HepG2 (cell line): ENCODE data around the gene MEGF10. TPM values are rescaled to one million over a fixed set of nuclear protein-coding genes. Genes with fewer than 3 reads are reported as not detected.

ENCODE experiments used
- ATAC-seq: fragments of 200-7000 bp; cut with Tn5 transposase; 3 replicates; pipeline ENCODE4 v1.9.1; 2020; ENCODE audit warnings: mild to moderate bottlenecking, moderate library complexity
- BruUV-seq: library from RNA; stranded (reverse); fragments of 400-500 nt; replicated peaks from 2 replicates; lab custom pipeline; 2021; lab: Mats Ljungman, UMichigan
- CTCF ChIA-PET: fragments of 300-600 bp; formaldehyde crosslinking; extraction: SDS; loops from one replicate; lab custom pipeline; 2021; ENCODE audit warnings: low total read pairs, inconsistent platforms, low intra/inter-chr PET ratio; lab: Yijun Ruan, JAX
- POLR2A ChIA-PET: fragments of 350-600 bp; sonication (Branson Sonifier 250); formaldehyde crosslinking; loops from one replicate; lab custom pipeline; 2020; ENCODE audit warnings: antibody characterized with exemption, inconsistent platforms; lab: Yijun Ruan, JAX
- DNase-seq: peaks from one replicate; pipeline ENCODE4 v3.0.0-alpha.2; 2015; ENCODE audit warnings: low spot score
- FAIRE-seq: peaks from 3 replicates; lab custom pipeline; 2011; peaks lifted over from hg19 to GRCh38; lab: Jason Lieb, UNC
- H2AFZ ChIP-seq: one replicate; pipeline ENCODE4 v1.6.1; 2011; ENCODE audit warnings: low read length, inconsistent platforms
- H3K27ac ChIP-seq: fragments of 300-600 bp; 3 replicates; pipeline ENCODE4 v1.8.0; 2011; ENCODE audit warnings: mixed run types, mild to moderate bottlenecking, mixed read lengths, low read length, inconsistent platforms; ENCODE audit not compliant: insufficient read depth; ENCODE audit errors: extremely low read length
- H3K27me3 ChIP-seq, 2 experiments: fragments of 200-600 bp in 1 of 2; 2 replicates in 1 of 2; 3 replicates in 1 of 2; pipeline versions ENCODE4 v1.6.0 to v1.8.0; 2011; ENCODE audit warnings: low read length in 2 of 2, mild to moderate bottlenecking in 2 of 2, moderate library complexity in 2 of 2, inconsistent platforms in 1 of 2; ENCODE audit not compliant: insufficient read depth in 2 of 2, control insufficient read depth in 1 of 2
- H3K36me3 ChIP-seq, 2 experiments: fragments of 200-600 bp in 1 of 2; replicated peaks in 1 of 2; 2 replicates in 1 of 2; 3 replicates in 1 of 2; pipeline versions ENCODE4 v1.5.1 to v1.8.0; 2011; ENCODE audit warnings: low read length in 2 of 2, inconsistent platforms in 1 of 2; ENCODE audit not compliant: insufficient read depth in 2 of 2, control insufficient read depth in 1 of 2
- H3K4me1 ChIP-seq: 2 replicates; pipeline ENCODE4 v1.5.1; 2012; ENCODE audit warnings: low read length, inconsistent platforms; ENCODE audit not compliant: insufficient read depth
- H3K4me2 ChIP-seq: 2 replicates; pipeline ENCODE4 v1.6.0; 2011; ENCODE audit warnings: low read depth, low read length, inconsistent platforms
- H3K4me3 ChIP-seq, 3 experiments: fragments of 200-600 bp in 1 of 3; sonication (generic), shearing (Covaris generic) in 1 of 3; replicated peaks in 1 of 3; 2 replicates each; pipeline ENCODE4 v1.5.1; 2011 to 2016; ENCODE audit warnings: low read length in 3 of 3, inconsistent platforms in 2 of 3, low read depth in 2 of 3, mild to moderate bottlenecking in 2 of 3, control low read depth in 1 of 3, mixed read lengths in 1 of 3; ENCODE audit not compliant: insufficient read depth in 1 of 3
- H3K79me2 ChIP-seq: one replicate; pipeline ENCODE4 v1.6.1; 2011; ENCODE audit warnings: low read length, inconsistent platforms; ENCODE audit not compliant: insufficient read depth
- H3K9ac ChIP-seq: 2 replicates; pipeline ENCODE4 v1.6.0; 2011; ENCODE audit warnings: mild to moderate bottlenecking, low read depth, low read length, inconsistent platforms; ENCODE audit not compliant: insufficient read depth
- H3K9me3 ChIP-seq: 2 replicates; pipeline ENCODE4 v1.5.1; 2012; ENCODE audit warnings: mild to moderate bottlenecking, low read length
- H4K20me1 ChIP-seq: 2 replicates; pipeline ENCODE4 v1.6.0; 2011; ENCODE audit warnings: inconsistent platforms, mild to moderate bottlenecking, low read length, moderate library complexity; ENCODE audit not compliant: insufficient read depth
- ELF3 ChIP-seq: IDR thresholded peaks from 2 replicates; pipeline ENCODE4 v1.6.1; 2016; ENCODE audit warnings: missing genetic modification reagents, missing compliant biosample characterization
- HNRNPLL ChIP-seq: fragments of 200-400 bp; formaldehyde crosslinking; IDR thresholded peaks from 2 replicates; pipeline ENCODE4 v1.6.1; 2017; ENCODE audit warnings: mild to moderate bottlenecking, low read depth, low read length; ENCODE audit not compliant: poor library complexity, severe bottlenecking
- RXRA ChIP-seq: sonication (generic); formaldehyde crosslinking; IDR thresholded peaks from 2 replicates; pipeline ENCODE4 v1.5.1; 2020; ENCODE audit warnings: missing genetic modification reagents
- U2AF2 ChIP-seq: fragments of 200-400 bp; formaldehyde crosslinking; IDR thresholded peaks from 2 replicates; pipeline ENCODE4 v1.6.1; 2017; ENCODE audit warnings: low read depth, mild to moderate bottlenecking, low read length
- XRCC5 ChIP-seq: fragments of 200-400 bp; formaldehyde crosslinking; optimal IDR thresholded peaks from 2 replicates; pipeline ENCODE3; 2017; ENCODE audit warnings: mild to moderate bottlenecking, low read length
- ZC3H13 ChIP-seq: sonication (generic); formaldehyde crosslinking; IDR thresholded peaks from 2 replicates; pipeline ENCODE4 v1.8.1; 2023; ENCODE audit warnings: mild to moderate bottlenecking, missing genetic modification reagents, moderate library complexity
- ZNF652 ChIP-seq: IDR thresholded peaks from 2 replicates; pipeline ENCODE4 v1.6.1; 2016; ENCODE audit warnings: low read depth, borderline replicate concordance
- WGBS: methylation state at CpG from one replicate; pipeline ENCODE4 v1.1.6; 2017; ENCODE audit warnings: low lambda C conversion rate; 5-methylcytosine and 5-hydroxymethylcytosine counted together
- in situ Hi-C: cut with HindIII; loops from 2 replicates; pipeline ENCODE4 v1.10.0; 2017; ENCODE audit warnings: low pct_unique_long_range_greater_than_20kb; ENCODE audit not compliant: extremely low pct_ligation_motif_present
- intact Hi-C: fragments of 100-400 bp; cut with micrococcal nuclease; formaldehyde crosslinking; loops from one replicate; pipeline ENCODE4 v1.10.0; 2022; ENCODE audit not compliant: unreplicated experiment
- polyA plus RNA-seq, 8 experiments: library from polyadenylated mRNA; depleted of rRNA in 3 of 8; stranded (reverse) in 7 of 8; unstranded in 1 of 8; fragments of >200 nt; fragmentation: Illumina TruSeq in 4 of 8; extraction: Trizol in 4 of 8; gene quantifications; 2 replicates each; pipeline versions ENCODE4 v1.2.1 to v1.2.3, GENCODE V29; 2011 to 2016; ENCODE audit warnings: low read depth in 4 of 8, missing spikeins in 1 of 8, mixed read lengths in 1 of 8; ENCODE audit not compliant: insufficient read depth in 1 of 8
- total RNA-seq, 5 experiments: library from RNA; depleted of rRNA; stranded (reverse); fragments of >200 nt; fragmentation: Illumina TruSeq; extraction: Trizol; gene quantifications; 2 replicates each; pipeline ENCODE4 v1.2.3, GENCODE V29; 2016; ENCODE audit warnings: low read depth in 1 of 5
- TF ChIP-seq, protein P1 (sequence below), 2 experiments: sonication (generic) in 1 of 2; formaldehyde crosslinking in 1 of 2; IDR thresholded peaks; 2 replicates each; pipeline versions ENCODE4 v1.4.0 to v1.6.1; 2018 to 2020; ENCODE audit warnings: missing genetic modification reagents in 2 of 2, borderline replicate concordance in 1 of 2, low read depth in 1 of 2, mild to moderate bottlenecking in 1 of 2, missing biosample characterization in 1 of 2
- TF ChIP-seq, protein P2 (sequence below): sonication (generic); formaldehyde crosslinking; IDR thresholded peaks from 2 replicates; pipeline ENCODE4 v1.8.1; 2023; ENCODE audit warnings: mild to moderate bottlenecking, missing genetic modification reagents, borderline replicate concordance

The MEGF10 gene
- total and polyA plus RNA-seq, 2 of the 13 experiments (the other 11 are each of a cell fraction or from before 2014, with no cell fraction given), result not detected

DNA sequence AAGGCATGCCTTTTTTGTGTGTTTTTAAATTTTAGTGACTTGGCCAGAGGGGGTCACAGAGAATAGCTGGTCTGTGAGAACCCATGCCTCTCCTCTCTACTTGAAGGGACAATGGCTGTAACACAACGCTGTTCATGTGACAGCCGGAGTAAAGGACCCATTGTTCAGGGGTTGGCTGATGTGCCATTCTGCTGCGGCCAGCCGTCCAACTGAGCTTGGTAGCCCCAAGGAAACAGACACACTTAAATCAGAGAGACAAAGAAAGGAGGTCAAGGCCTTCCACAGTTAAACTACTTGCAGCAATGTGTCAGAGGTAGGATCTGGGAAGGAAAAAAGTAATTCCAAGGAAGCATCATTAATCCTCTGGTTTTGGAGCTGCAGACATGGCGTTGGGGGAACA, 8.1 kb downstream of the MEGF10 start:
- in situ Hi-C loops (no loop called here), intact Hi-C loops (no loop called here)
- no peak overlapping the region for H3K4me2 ChIP-seq
- ATAC-seq (no peak), DNase-seq (no peak), FAIRE-seq (no peak)
- CTCF ChIA-PET, result no interaction called here
- no peak overlapping the region for H2AFZ ChIP-seq
- H3K9me3 ChIP-seq, result no peaks in the 10 kb centered on the region
- no peaks in the 10 kb centered on the region for H3K4me1 ChIP-seq
- 2% methylated on average over 5 of the region's 5 CpGs for WGBS
- no peaks in the 10 kb centered on the region for H3K27me3 ChIP-seq
- POLR2A ChIA-PET, result no interaction called here
- no peaks in the 10 kb centered on the region for H4K20me1 ChIP-seq
- no peak overlapping the region for H3K9ac ChIP-seq
- H3K4me3 ChIP-seq, result no peak overlapping the region
- H3K79me2 ChIP-seq, result no peaks in the 10 kb centered on the region
- no peak for TF ChIP-seq ZNF652 (CRISPR knock-in tag)
- TF ChIP-seq, protein P1, sequence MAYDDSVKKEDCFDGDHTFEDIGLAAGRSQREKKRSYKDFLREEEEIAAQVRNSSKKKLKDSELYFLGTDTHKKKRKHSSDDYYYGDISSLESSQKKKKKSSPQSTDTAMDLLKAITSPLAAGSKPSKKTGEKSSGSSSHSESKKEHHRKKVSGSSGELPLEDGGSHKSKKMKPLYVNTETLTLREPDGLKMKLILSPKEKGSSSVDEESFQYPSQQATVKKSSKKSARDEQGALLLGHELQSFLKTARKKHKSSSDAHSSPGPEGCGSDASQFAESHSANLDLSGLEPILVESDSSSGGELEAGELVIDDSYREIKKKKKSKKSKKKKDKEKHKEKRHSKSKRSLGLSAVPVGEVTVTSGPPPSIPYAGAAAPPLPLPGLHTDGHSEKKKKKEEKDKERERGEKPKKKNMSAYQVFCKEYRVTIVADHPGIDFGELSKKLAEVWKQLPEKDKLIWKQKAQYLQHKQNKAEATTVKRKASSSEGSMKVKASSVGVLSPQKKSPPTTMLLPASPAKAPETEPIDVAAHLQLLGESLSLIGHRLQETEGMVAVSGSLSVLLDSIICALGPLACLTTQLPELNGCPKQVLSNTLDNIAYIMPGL (CRISPR knock-in tag; IDR thresholded peaks at IDR 0.05; ENCODE audit: borderline replicate concordance in 1 of 2, low read depth in 1 of 2), result no peak
- no peak for TF ChIP-seq XRCC5
- no peak for TF ChIP-seq RXRA
- TF ChIP-seq ELF3 (CRISPR knock-in tag), result no peak
- no peak for TF ChIP-seq U2AF2
- no peak for TF ChIP-seq ZC3H13 (CRISPR knock-in tag)
- TF ChIP-seq, protein P2, sequence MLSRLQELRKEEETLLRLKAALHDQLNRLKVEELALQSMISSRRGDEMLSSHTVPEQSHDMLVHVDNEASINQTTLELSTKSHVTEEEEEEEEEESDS, result no peak
- TF ChIP-seq HNRNPLL, result no peak
- H3K27ac ChIP-seq, result no peak overlapping the region
- no TSS peak for BruUV-seq
- H3K36me3 ChIP-seq, result no peaks in the 10 kb centered on the region
